Neural cell (in vitro differentiated cells): ENCODE data around the gene ALDH16A1. TPM values are rescaled to one million over a fixed set of nuclear protein-coding genes. Genes with fewer than 3 reads are reported as not detected.

ENCODE experiments used
- H2AFZ ChIP-seq: fragments of 200-600, 300-800 bp; sonication (generic), shearing (Covaris generic); 2 replicates; pipeline ENCODE4 v1.6.0; 2014; ENCODE audit warnings: low read depth, mild to moderate bottlenecking, antibody characterized with exemption, low read length, moderate library complexity
- H3F3A ChIP-seq: fragments of 200-600 bp; shearing (Covaris generic); 2 replicates; pipeline ENCODE4 v1.6.1; 2016; ENCODE audit warnings: mild to moderate bottlenecking, moderate library complexity, mixed read lengths, antibody characterized with exemption, low read length; ENCODE audit not compliant: insufficient read depth, poor library complexity, severe bottlenecking
- H3K27ac ChIP-seq: fragments of 200-600, 300-800 bp; sonication (generic), shearing (Covaris generic); 2 replicates; pipeline ENCODE4 v1.5.1; 2014; ENCODE audit warnings: mild to moderate bottlenecking, low read length, moderate library complexity
- H3K27me3 ChIP-seq: fragments of 300-800, 200-600 bp; sonication (generic), shearing (Covaris generic); 2 replicates; pipeline ENCODE4 v1.6.0; 2014; ENCODE audit warnings: mild to moderate bottlenecking, low read depth, low read length, moderate library complexity; ENCODE audit not compliant: insufficient read depth
- H3K36me3 ChIP-seq: fragments of 300-800, 200-600 bp; sonication (generic), shearing (Covaris generic); 2 replicates; pipeline ENCODE4 v1.5.1; 2014; ENCODE audit warnings: mild to moderate bottlenecking, antibody characterized with exemption, low read length, moderate library complexity; ENCODE audit not compliant: insufficient read depth
- H3K4me2 ChIP-seq: fragments of 300-800, 200-600 bp; sonication (generic), shearing (Covaris generic); 2 replicates; pipeline ENCODE4 v1.6.0; 2014; ENCODE audit warnings: mild to moderate bottlenecking, low read length
- H3K4me3 ChIP-seq: fragments of 300-800, 200-600 bp; sonication (generic), shearing (Covaris generic); 2 replicates; pipeline ENCODE4 v1.5.1; 2014; ENCODE audit warnings: mild to moderate bottlenecking, low read length, moderate library complexity
- H3K79me2 ChIP-seq: fragments of 200-600 bp; shearing (Covaris generic); replicated peaks from 2 replicates; pipeline ENCODE4 v1.6.0; 2014; ENCODE audit warnings: mild to moderate bottlenecking, low read length, moderate library complexity; ENCODE audit not compliant: insufficient read depth
- H3K9ac ChIP-seq: fragments of 300-800, 200-600 bp; sonication (generic), shearing (Covaris generic); 2 replicates; pipeline ENCODE4 v1.6.1; 2016; ENCODE audit warnings: mild to moderate bottlenecking, low read length, mixed read lengths
- H3K9me2 ChIP-seq: fragments of 200-600 bp; shearing (Covaris generic); 2 replicates; pipeline ENCODE4 v1.6.1; 2016; ENCODE audit warnings: mild to moderate bottlenecking, low read length, mixed read lengths; ENCODE audit not compliant: insufficient read depth
- H3K9me3 ChIP-seq: fragments of 200-600, 300-800 bp; sonication (generic), shearing (Covaris generic); 2 replicates; pipeline ENCODE4 v1.6.1; 2016; ENCODE audit warnings: mild to moderate bottlenecking, mixed run types, low read length, moderate library complexity, mixed read lengths
- H4K20me1 ChIP-seq: fragments of 200-600 bp; shearing (Covaris generic); 2 replicates; pipeline ENCODE4 v1.6.1; 2016; ENCODE audit warnings: mild to moderate bottlenecking, mixed run types; ENCODE audit not compliant: insufficient read depth
- EP300 ChIP-seq: fragments of 450-650 bp; conservative IDR thresholded peaks from 2 replicates; pipeline ENCODE4 v1.6.1; 2014; ENCODE audit warnings: antibody characterized with exemption, mild to moderate bottlenecking, moderate library complexity; ENCODE audit not compliant: poor library complexity, severe bottlenecking
- EZH2 ChIP-seq: fragments of 200-600, 300-800 bp; shearing (Covaris generic), sonication (generic); IDR thresholded peaks from 2 replicates; pipeline ENCODE4 v1.6.1; 2014; ENCODE audit warnings: antibody characterized with exemption, low read length, borderline replicate concordance, mild to moderate bottlenecking; ENCODE audit not compliant: insufficient read depth, poor library complexity, severe bottlenecking
- MXI1 ChIP-seq: fragments of 450-650 bp; conservative IDR thresholded peaks from 2 replicates; pipeline ENCODE4 v1.6.1; 2014; ENCODE audit warnings: antibody characterized with exemption, mild to moderate bottlenecking; ENCODE audit not compliant: poor library complexity, severe bottlenecking
- POLR2AphosphoS5 ChIP-seq: IDR thresholded peaks from 2 replicates; pipeline ENCODE4 v1.6.1; 2012
- RAD21 ChIP-seq: fragments of 450-650 bp; conservative IDR thresholded peaks from 2 replicates; pipeline ENCODE4 v1.6.1; 2014; ENCODE audit warnings: antibody characterized with exemption, mild to moderate bottlenecking, moderate library complexity
- SMC3 ChIP-seq: fragments of 450-650 bp; conservative IDR thresholded peaks from 2 replicates; pipeline ENCODE4 v1.6.1; 2014; ENCODE audit warnings: antibody characterized with exemption, mild to moderate bottlenecking, moderate library complexity; ENCODE audit not compliant: poor library complexity
- TAF1 ChIP-seq: IDR thresholded peaks from 2 replicates; pipeline ENCODE4 v1.6.1; 2012; ENCODE audit warnings: low read depth
- polyA plus RNA-seq: library from polyadenylated mRNA; depleted of rRNA; stranded (reverse); fragments of >200 nt; gene quantifications from 2 replicates; pipeline ENCODE4 v1.2.3, GENCODE V29; 2014
- TF ChIP-seq, protein P1 (sequence below): fragments of 450-650 bp; IDR thresholded peaks from 2 replicates; pipeline ENCODE4 v1.5.1; 2014; ENCODE audit warnings: antibody characterized with exemption, mild to moderate bottlenecking, moderate library complexity; ENCODE audit not compliant: poor library complexity, severe bottlenecking
- TF ChIP-seq, protein P2 (sequence below): IDR thresholded peaks from 2 replicates; pipeline ENCODE4 v1.6.1; 2012; ENCODE audit warnings: borderline replicate concordance

The ALDH16A1 gene
- polyA plus RNA-seq, 1 donor from 2014 or later, result 13.5 TPM

DNA sequence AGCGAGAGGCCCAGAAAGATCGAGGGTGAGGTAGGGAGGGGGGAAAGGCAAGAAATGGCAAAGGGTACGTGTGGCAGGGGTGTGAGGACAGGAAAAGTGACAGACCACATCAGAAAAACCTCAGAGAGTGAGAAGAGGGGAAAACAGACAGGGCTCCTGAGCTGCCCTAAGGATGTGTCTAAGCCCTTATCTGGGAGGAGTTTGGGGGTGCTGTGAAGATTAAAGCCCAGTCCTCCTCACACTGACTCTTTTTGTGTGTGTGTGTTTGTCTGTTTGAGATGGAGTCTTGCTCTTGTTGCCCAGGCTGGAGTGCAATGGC lies 29.1 kb upstream of the ALDH16A1 start:
- no peak overlapping the region for H3K4me3 ChIP-seq
- TF ChIP-seq SMC3 (no peak), POLR2AphosphoS5 (no peak), MXI1 (no peak), TAF1 (no peak), RAD21 (no peak), EP300 (no peak), EZH2 (no peak)
- TF ChIP-seq, protein P1, sequence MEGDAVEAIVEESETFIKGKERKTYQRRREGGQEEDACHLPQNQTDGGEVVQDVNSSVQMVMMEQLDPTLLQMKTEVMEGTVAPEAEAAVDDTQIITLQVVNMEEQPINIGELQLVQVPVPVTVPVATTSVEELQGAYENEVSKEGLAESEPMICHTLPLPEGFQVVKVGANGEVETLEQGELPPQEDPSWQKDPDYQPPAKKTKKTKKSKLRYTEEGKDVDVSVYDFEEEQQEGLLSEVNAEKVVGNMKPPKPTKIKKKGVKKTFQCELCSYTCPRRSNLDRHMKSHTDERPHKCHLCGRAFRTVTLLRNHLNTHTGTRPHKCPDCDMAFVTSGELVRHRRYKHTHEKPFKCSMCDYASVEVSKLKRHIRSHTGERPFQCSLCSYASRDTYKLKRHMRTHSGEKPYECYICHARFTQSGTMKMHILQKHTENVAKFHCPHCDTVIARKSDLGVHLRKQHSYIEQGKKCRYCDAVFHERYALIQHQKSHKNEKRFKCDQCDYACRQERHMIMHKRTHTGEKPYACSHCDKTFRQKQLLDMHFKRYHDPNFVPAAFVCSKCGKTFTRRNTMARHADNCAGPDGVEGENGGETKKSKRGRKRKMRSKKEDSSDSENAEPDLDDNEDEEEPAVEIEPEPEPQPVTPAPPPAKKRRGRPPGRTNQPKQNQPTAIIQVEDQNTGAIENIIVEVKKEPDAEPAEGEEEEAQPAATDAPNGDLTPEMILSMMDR, result no peak
- TF ChIP-seq, protein P2, sequence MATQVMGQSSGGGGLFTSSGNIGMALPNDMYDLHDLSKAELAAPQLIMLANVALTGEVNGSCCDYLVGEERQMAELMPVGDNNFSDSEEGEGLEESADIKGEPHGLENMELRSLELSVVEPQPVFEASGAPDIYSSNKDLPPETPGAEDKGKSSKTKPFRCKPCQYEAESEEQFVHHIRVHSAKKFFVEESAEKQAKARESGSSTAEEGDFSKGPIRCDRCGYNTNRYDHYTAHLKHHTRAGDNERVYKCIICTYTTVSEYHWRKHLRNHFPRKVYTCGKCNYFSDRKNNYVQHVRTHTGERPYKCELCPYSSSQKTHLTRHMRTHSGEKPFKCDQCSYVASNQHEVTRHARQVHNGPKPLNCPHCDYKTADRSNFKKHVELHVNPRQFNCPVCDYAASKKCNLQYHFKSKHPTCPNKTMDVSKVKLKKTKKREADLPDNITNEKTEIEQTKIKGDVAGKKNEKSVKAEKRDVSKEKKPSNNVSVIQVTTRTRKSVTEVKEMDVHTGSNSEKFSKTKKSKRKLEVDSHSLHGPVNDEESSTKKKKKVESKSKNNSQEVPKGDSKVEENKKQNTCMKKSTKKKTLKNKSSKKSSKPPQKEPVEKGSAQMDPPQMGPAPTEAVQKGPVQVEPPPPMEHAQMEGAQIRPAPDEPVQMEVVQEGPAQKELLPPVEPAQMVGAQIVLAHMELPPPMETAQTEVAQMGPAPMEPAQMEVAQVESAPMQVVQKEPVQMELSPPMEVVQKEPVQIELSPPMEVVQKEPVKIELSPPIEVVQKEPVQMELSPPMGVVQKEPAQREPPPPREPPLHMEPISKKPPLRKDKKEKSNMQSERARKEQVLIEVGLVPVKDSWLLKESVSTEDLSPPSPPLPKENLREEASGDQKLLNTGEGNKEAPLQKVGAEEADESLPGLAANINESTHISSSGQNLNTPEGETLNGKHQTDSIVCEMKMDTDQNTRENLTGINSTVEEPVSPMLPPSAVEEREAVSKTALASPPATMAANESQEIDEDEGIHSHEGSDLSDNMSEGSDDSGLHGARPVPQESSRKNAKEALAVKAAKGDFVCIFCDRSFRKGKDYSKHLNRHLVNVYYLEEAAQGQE, result no peak
- no peak overlapping the region for H2AFZ ChIP-seq
- H4K20me1 ChIP-seq, result no peaks in the 10 kb centered on the region
- H3K9me3 ChIP-seq, result no peaks in the 10 kb centered on the region
- H3K79me2 ChIP-seq, result no peaks in the 10 kb centered on the region
- no peak overlapping the region for H3K4me2 ChIP-seq
- no peaks in the 10 kb centered on the region for H3K36me3 ChIP-seq
- no peaks in the 10 kb centered on the region for H3K9me2 ChIP-seq
- no peaks in the 10 kb centered on the region for H3F3A ChIP-seq
- H3K27me3 ChIP-seq, result peaks cover 90% of the 10 kb centered on the region
- no peak overlapping the region for H3K27ac ChIP-seq
- H3K9ac ChIP-seq, result no peak overlapping the region

GRCh38 chr19:49425178-49425577 lies 27.8 kb upstream of the ALDH16A1 start, which contains the start of gene GFY:
GFY (plus strand) TSS chr19:49425388; CDS start chr19:49426431, 1,043 bp downstream.
- Histone ChIP-seq H3F3A (no peaks in the 10 kb centered on the region), H3K27ac (no peak within 1 kb of the TSS), H3K9me2 (no peaks in the 10 kb centered on the region), H3K4me2 (no peak within 1 kb of the TSS), H3K36me3 (no peaks in the 10 kb centered on the region), H3K9me3 (no peaks in the 10 kb centered on the region), H3K79me2 (no peaks in the 10 kb centered on the region), H3K4me3 (no peak within 1 kb of the TSS), H3K9ac (no peak within 1 kb of the TSS), H4K20me1 (no peaks in the 10 kb centered on the region), H2AFZ (no peak within 1 kb of the TSS), H3K27me3 (peaks cover 82% of the 10 kb centered on the region)
- TF ChIP-seq EP300 (no peak), MXI1 (no peak), POLR2AphosphoS5 (no peak), EZH2 (no peak), SMC3 (no peak)
- TF ChIP-seq, protein P1, result no peak
